Suprapubic skin (tissue), 3 donors: ENCODE data around the gene DDT.

ENCODE experiments used
- CTCF ChIP-seq, 2 donors: fragments of 200-600 bp in 1 of 2; fragments of 450-650 bp in 1 of 2; sonication (generic) in 1 of 2; IDR thresholded peaks; one replicate each; pipeline ENCODE4 v1.5.1; 2016 to 2019; ENCODE audit warnings: antibody characterized with exemption in 2 of 2, mild to moderate bottlenecking in 1 of 2, moderate library complexity in 1 of 2
- POLR2AphosphoS5 ChIP-seq, 3 donors: sonication (generic); formaldehyde crosslinking; IDR thresholded peaks; one replicate each; pipeline ENCODE4 v1.6.1; 2017; ENCODE audit warnings: antibody characterized with exemption in 3 of 3

DNA sequence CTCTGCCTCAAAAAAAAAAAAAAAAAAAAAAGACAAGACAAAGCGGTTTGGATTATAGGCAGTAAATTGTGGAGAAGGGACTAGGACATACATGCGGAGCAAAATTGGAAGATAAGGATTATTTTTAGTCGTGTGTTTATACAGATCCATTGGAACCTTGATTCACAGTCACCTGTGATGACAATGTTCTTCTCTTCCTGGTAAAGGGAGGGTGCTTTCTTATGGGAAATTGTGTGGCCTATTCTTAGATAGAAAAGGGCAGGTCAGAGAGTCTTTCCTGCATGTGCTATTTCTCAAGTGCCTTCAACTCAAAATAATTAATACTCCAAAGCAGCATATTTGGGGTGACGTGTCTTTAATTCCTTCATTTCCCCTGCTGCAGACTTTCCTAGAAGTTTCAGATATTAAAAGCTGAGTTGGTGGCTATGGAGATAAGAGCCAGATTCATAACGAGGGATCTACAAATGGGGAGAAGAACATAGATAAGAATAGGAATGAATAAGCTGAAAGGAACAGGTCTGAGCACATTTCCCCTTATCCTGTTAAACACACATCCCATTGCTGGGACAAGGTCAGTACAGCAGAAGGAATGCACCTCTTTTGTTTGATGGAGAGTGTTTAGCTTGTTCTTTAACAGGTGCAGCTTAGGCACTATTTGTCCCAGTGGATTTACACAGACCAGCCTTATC, 35.8 kb downstream of the DDT start:
- no peak for TF ChIP-seq CTCF (IDR thresholded peaks at IDR 0.05)
- TF ChIP-seq POLR2AphosphoS5 (IDR thresholded peaks at IDR 0.05): no peak
